NB4 (cell line): ENCODE results near the gene SMIM35.

ENCODE experiments used
- CTCF ChIP-seq: IDR thresholded peaks from one replicate; pipeline ENCODE4 v1.5.1; 2012; ENCODE audit warnings: low read depth, low read length
- MAX ChIP-seq: IDR thresholded peaks from 2 replicates; pipeline ENCODE4 v1.6.1; 2011; ENCODE audit warnings: low read depth, low read length
- MYC ChIP-seq: IDR thresholded peaks from 2 replicates; pipeline ENCODE4 v1.6.1; 2011; ENCODE audit warnings: low read depth, low read length
- POLR2A ChIP-seq: IDR thresholded peaks from 2 replicates; pipeline ENCODE4 v1.6.1; 2011; ENCODE audit warnings: mild to moderate bottlenecking; ENCODE audit not compliant: insufficient read length; ENCODE audit errors: extremely low read depth

- TF ChIP-seq POLR2A: no peak
- no peak for TF ChIP-seq MYC
- TF ChIP-seq CTCF: no peak
- TF ChIP-seq MAX: no peak
Measured at GRCh38 chr11:118071416-118072030, 15.2 kb downstream of the SMIM35 start.
